ENCODE data around the gene ANO8. TPM values are rescaled to one million over a fixed set of nuclear protein-coding genes. Genes with fewer than 3 reads are reported as not detected.

Gene ANO8
- total and polyA plus RNA-seq, 2 of the 8 experiments (the other 6 are each of a cell fraction or from before 2014, with no cell fraction given): 9.5 to 20.7 TPM

DNA sequence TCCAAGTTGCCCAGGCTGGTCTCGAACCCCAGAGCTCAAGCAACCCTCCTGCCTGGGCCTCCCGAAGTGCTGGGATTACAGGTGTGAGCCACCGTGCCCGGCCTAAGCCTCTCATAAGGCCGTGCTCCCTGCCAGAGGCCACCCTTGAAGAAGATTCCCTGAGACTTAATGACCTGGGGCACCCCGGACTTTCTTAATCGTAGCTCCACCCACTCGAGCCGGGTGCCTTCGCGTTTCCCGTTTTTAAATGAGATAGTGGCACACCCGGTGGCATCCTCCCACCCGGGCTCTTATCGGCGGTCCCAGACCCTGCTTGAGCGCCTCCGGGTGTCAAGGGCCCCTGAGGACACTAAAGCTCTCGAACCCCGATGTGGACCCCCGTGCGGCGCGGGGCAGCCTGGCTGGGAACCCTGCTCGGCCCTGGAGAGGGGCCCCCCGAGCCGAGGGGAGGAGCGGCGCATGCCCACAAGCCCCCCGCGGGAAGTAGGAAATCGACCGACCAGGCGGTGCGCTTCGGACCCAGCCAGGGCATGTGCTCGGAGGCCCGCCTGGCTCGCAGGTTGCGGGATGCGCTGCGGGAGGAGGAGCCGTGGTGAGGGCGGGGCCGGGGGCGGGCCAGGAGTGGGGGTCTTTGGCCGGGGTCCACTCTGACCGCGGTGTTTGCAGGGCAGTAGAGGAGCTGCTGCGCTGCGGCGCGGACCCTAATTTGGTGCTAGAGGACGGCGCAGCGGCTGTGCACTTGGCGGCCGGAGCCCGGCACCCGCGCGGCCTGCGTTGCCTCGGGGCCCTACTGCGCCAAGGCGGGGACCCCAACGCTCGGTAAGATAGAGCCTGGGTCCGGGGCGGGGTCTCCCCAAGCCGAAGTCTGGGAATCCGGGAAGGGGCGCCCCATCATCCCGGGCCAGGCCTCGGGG, 53.0 kb downstream of the ANO8 start, which contains the start of gene ANKLE1:
Gene ANKLE1, plus strand, starts transcription at position 511 of the 914 bp plus-strand sequence. Its CDS starts 20 bp downstream, at position 531.
- ChIA-PET CTCF (ENCODE audit: partially characterized antibody) (interaction anchor here (0.6 to 5.7 kb wide), 23 partner anchors 9 to 154 kb away, joined by 3 to 56 read pairs (median 6); partner anchors contain the start of genes OCEL1 and USHBP1), POLR2A (ENCODE audit: partially characterized antibody) (interaction anchor here (0.9 to 9.0 kb wide), 16 partner anchors 9 to 76 kb away, joined by 3 to 113 read pairs (median 4); partner anchors contain the start of genes BABAM1, DDA1, OCEL1 and USE1)
- H3K4me1 ChIP-seq (replicated peaks in 1 of 4; ENCODE audit: control insufficient read depth in 3 of 4, insufficient read depth in 4 of 4, low read length in 3 of 4): peaks cover 0 to 3% (median under 1%) of the 10 kb centered on the region in 4 experiments; a peak in 3 of 7 replicates
- H4K20me1 ChIP-seq (replicated peaks in 1 of 2; ENCODE audit: control insufficient read depth in 1 of 2, insufficient read depth in 2 of 2, low read length in 2 of 2): peaks cover 0 to 3% of the 10 kb centered on the region in 2 experiments
- peak within 1 kb of the TSS; percentile 0 to 68; a peak in 3 of 4 replicates for H3K4me2 ChIP-seq (ENCODE audit: insufficient read depth in 1 of 2, low read depth in 2 of 2, low read length in 2 of 2)
- H2AFZ ChIP-seq (ENCODE audit: low read length): no peak within 1 kb of the TSS; the same call in 1 of the 2 replicates
- DNase-seq (ENCODE audit: low read depth in 1 of 2, low spot score in 2 of 2): peak in 1 of 2 experiments; percentile 79
- H3K79me1 ChIP-seq (ENCODE audit: low read depth, low read length): no peaks in the 10 kb centered on the region; the same call in 1 of the 2 replicates
- H3K9me3 ChIP-seq (ENCODE audit: insufficient read depth in 2 of 2, low read depth in 1 of 2, low read length in 1 of 2): peaks cover 0 to 6% of the 10 kb centered on the region in 2 experiments; a peak in 1 of 4 replicates
- no peak within 1 kb of the TSS for H3K56ac ChIP-seq (replicated peaks; ENCODE audit: insufficient read length, low read depth, low read length)
- no peak for FAIRE-seq
- H4K8ac ChIP-seq (ENCODE audit: extremely low read depth, insufficient read depth, low read length): peak within 1 kb of the TSS; percentile 88
- no peak within 1 kb of the TSS for H2BK120ac ChIP-seq (replicated peaks; ENCODE audit: low read depth, low read length)
- H2BK15ac ChIP-seq (ENCODE audit: low read length): 0 out of 2 replicates have a peak within 1 kb of the TSS, but pooled peaks have one; percentile 46
- no peak within 1 kb of the TSS; a peak in 1 of 7 replicates for H3K9ac ChIP-seq (replicated peaks in 1 of 4; ENCODE audit: extremely low read depth in 1 of 4, low read depth in 3 of 4, low read length in 3 of 4)
- no peaks in the 10 kb centered on the region; the same call in 1 of the 2 replicates for H3K23me2 ChIP-seq (ENCODE audit: low read depth, low read length)
- H3K36me3 ChIP-seq (ENCODE audit: control insufficient read depth in 2 of 4, insufficient read depth in 4 of 4, low read length in 3 of 4): peaks cover 0 to 13% (median 5%) of the 10 kb centered on the region in 4 experiments; a peak in 5 of 8 replicates
- H3K4ac ChIP-seq (replicated peaks; ENCODE audit: insufficient read length, low read depth, low read length): no peak within 1 kb of the TSS
- no peak within 1 kb of the TSS for H3K14ac ChIP-seq (ENCODE audit: insufficient read length)
- no peak within 1 kb of the TSS for H3K23ac ChIP-seq (ENCODE audit: insufficient read length)
- WGBS, 2 experiments (ENCODE audit: extremely low coverage in 1 of 2, insufficient coverage in 1 of 2, insufficient read length in 1 of 2, insufficient replicate concordance in 2 of 2, low coverage in 1 of 2, low lambda C conversion rate in 2 of 2, missing lambda C conversion rate in 1 of 2): 44% methylated on average over 48 of the region's 75 CpGs; no CpG with 5 or more reads in 1 of the 2 experiments
- H3K18ac ChIP-seq (ENCODE audit: extremely low read depth, low read length): no peak within 1 kb of the TSS; the same call in 1 of the 2 replicates
- H2AK5ac ChIP-seq (ENCODE audit: low read depth, low read length): no peak within 1 kb of the TSS
- H2BK12ac ChIP-seq (ENCODE audit: low read depth, low read length): no peak within 1 kb of the TSS; the same call in 1 of the 2 replicates
- no peak within 1 kb of the TSS for H2BK5ac ChIP-seq (ENCODE audit: low read depth, low read length)
- H4K91ac ChIP-seq (replicated peaks; ENCODE audit: insufficient read length, low read length): peak within 1 kb of the TSS; percentile 59
- no peak within 1 kb of the TSS for H4K5ac ChIP-seq (ENCODE audit: insufficient read length, low read depth, low read length)
- no peaks in the 10 kb centered on the region for H3K79me2 ChIP-seq (ENCODE audit: control insufficient read depth in 1 of 2, insufficient read depth in 2 of 2, low read length in 2 of 2)
- H3K4me3 ChIP-seq (ENCODE audit: extremely low read depth in 1 of 4, insufficient read depth in 2 of 4, low read depth in 3 of 4, low read length in 4 of 4): peak within 1 kb of the TSS; percentile 3 to 54 (median 20); a peak in 7 of 8 replicates
- peaks cover 0 to 3% (median 0%) of the 10 kb centered on the region in 4 experiments; a peak in 3 of 7 replicates for H3K27me3 ChIP-seq (replicated peaks in 1 of 4; ENCODE audit: control insufficient read depth in 3 of 4, extremely low read depth in 1 of 4, insufficient read depth in 3 of 4, low read length in 3 of 4)
- H2BK20ac ChIP-seq (ENCODE audit: low read length): no peak within 1 kb of the TSS
- H3K27ac ChIP-seq (ENCODE audit: low read depth, low read length): no peak within 1 kb of the TSS
- TF ChIP-seq TBP (IDR thresholded peaks at IDR 0.05; ENCODE audit: low read depth, low read length): peak; percentile 35; the same call in 1 of the 2 replicates
- TF ChIP-seq, protein P1, sequence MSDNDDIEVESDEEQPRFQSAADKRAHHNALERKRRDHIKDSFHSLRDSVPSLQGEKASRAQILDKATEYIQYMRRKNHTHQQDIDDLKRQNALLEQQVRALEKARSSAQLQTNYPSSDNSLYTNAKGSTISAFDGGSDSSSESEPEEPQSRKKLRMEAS (IDR thresholded peaks at IDR 0.05): peak; percentile 98
- TF ChIP-seq, protein P2, sequence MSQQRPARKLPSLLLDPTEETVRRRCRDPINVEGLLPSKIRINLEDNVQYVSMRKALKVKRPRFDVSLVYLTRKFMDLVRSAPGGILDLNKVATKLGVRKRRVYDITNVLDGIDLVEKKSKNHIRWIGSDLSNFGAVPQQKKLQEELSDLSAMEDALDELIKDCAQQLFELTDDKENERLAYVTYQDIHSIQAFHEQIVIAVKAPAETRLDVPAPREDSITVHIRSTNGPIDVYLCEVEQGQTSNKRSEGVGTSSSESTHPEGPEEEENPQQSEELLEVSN (IDR thresholded peaks at IDR 0.05): peak; percentile 99
- no peak for TF ChIP-seq KDM4A (IDR thresholded peaks at IDR 0.05; ENCODE audit: low read depth, low read length, severe bottlenecking)
- no peak for TF ChIP-seq MAFK (IDR thresholded peaks at IDR 0.05; ENCODE audit: low read depth, low read length)
- 0 out of 2 replicates have a peak, but pooled peaks have one; percentile 18 for TF ChIP-seq NRF1 (IDR thresholded peaks at IDR 0.05; ENCODE audit: low read depth, low read length)
- peak; percentile 66; the same call in 1 of the 2 replicates for TF ChIP-seq TAF1 (IDR thresholded peaks at IDR 0.05; ENCODE audit: low read depth, low read length)
- no peak for TF ChIP-seq HDAC6 (IDR thresholded peaks at IDR 0.05; ENCODE audit: low read depth, low read length)
- TF ChIP-seq CREB1 (IDR thresholded peaks at IDR 0.05): 0 out of 2 replicates have a peak, but pooled peaks have one; percentile 1

Measured in H1 (cell line).